Coronary artery (tissue), 2 donors: ENCODE data around the gene GNA12.
"Not testable (repeated sequence)": the region's sequence is repeated elsewhere in the genome, so short reads cannot be mapped to it uniquely, and the experiment has no call there.

Source experiments
- DNase-seq: peaks from one replicate; pipeline ENCODE4 v3.0.0-alpha.2; 2017; ENCODE audit warnings: low spot score
- H3K27ac ChIP-seq, 2 donors: fragments of 200-600 bp; sonication (generic); one replicate each; pipeline ENCODE4 v1.5.1; 2016 to 2019
- H3K4me3 ChIP-seq: fragments of 200-600 bp; sonication (generic); 2 replicates; pipeline ENCODE4 v1.5.1; 2016; ENCODE audit warnings: mild to moderate bottlenecking, moderate library complexity
- CTCF ChIP-seq: fragments of 200-600 bp; sonication (generic); IDR thresholded peaks from one replicate; pipeline ENCODE4 v1.5.1; 2019; ENCODE audit warnings: antibody characterized with exemption

The GNA12 gene

GRCh38 chr7:2737771-2738540 lies 106.2 kb downstream of the GNA12 start:
- peak; percentile 70 for DNase-seq
- no peak overlapping the region for H3K4me3 ChIP-seq
- no peak overlapping the region for H3K27ac ChIP-seq
- no peak for TF ChIP-seq CTCF

GRCh38 chr7:2737005-2737743 lies 106.9 kb downstream of the GNA12 start:
- not testable (repeated sequence) for DNase-seq, H3K4me3 ChIP-seq, H3K27ac ChIP-seq

- DNase-seq, result peak; percentile 65
- Histone ChIP-seq H3K4me3 (no peak overlapping the region), H3K27ac (no peak overlapping the region)
- no peak for TF ChIP-seq CTCF
Measured at GRCh38 chr7:2736411-2736914, 107.6 kb downstream of the GNA12 start.

GRCh38 chr7:2735744-2736143 lies 108.4 kb downstream of the GNA12 start:
- Histone ChIP-seq H3K4me3 (no peak overlapping the region), H3K27ac (no peak overlapping the region)
- peak; percentile 68 for DNase-seq
- no peak for TF ChIP-seq CTCF

GRCh38 chr7:2734751-2735571 lies 109.1 kb downstream of the GNA12 start:
- peak overlapping the region; percentile 37 for H3K4me3 ChIP-seq
- no peak for TF ChIP-seq CTCF
- peak; percentile 72 for DNase-seq
- H3K27ac ChIP-seq, result peak overlapping the region in 1 of 2 donors; percentile 39

- Histone ChIP-seq H3K27ac (peak overlapping the region in 1 of 2 donors; percentile 39), H3K4me3 (no peak overlapping the region)
- no peak for TF ChIP-seq CTCF
- DNase-seq, result peak; percentile 63
Measured at GRCh38 chr7:2734084-2734686, 109.9 kb downstream of the GNA12 start.
